22Rv1 (cell line): Measurements from ENCODE around the gene COL4A1.

Experiments
- CTCF ChIP-seq: fragments of 450-650 bp; IDR thresholded peaks from 2 replicates; pipeline ENCODE4 v1.5.1; 2017; ENCODE audit warnings: mild to moderate bottlenecking
- ZFX ChIP-seq: fragments of 450-650 bp; IDR thresholded peaks from 2 replicates; pipeline ENCODE4 v1.6.1; 2017; ENCODE audit warnings: antibody characterized with exemption, borderline replicate concordance

GRCh38 chr13:110135977-110136597, 170.9 kb downstream of the COL4A1 start:
- TF ChIP-seq CTCF = no peak
- TF ChIP-seq ZFX = no peak
